ENCODE results near the gene LRRC56.
A peak's percentile ranks its signal among the peaks of the same experiment; 100 is the strongest.

LRRC56 gene

DNA sequence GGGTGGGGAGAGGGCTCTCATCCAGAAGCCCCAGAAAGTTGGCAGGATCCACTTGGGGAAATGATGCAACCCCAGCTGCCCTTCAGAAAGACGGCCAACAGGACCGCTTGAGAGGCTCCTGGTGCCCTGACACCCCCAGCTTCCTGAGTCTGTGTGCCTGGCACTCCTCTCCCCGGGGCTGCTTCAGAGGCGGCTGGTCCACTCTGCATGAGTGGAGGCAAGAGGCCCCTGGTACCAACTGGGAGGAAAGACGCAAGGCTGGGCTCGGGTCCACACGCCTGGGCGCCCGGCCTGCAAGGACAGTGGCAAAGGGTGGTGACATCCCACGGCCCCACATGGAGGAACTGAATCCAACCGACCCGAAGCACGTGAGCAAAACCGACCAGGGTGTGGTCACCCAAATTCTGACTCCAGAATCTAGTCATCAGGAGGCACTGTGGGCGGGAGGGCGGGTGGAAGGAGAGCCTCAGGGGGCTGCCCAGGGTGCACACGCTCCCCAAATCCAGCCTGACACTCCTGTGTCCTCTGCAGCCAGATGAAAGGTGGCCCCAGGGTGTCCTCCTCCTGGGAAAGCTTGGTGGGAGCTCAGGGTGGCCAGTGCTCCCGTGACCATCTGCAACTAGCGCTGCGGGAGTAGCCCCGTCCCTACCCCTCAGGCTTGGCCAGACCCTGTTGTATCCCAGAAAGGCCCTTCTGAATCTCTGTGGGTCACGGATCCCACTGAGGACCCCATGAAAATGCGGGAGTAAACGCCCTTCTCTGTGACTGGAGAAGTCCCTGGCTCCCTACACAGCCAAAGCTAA, 33.9 kb upstream of the LRRC56 start:
- Histone ChIP-seq H3K9ac (ENCODE audit: low read length) (peak overlapping the region; percentile 100), H3K4me1 (ENCODE audit: control insufficient read depth, insufficient read depth, low read length) (peaks cover 35% of the 10 kb centered on the region), H3K4me3 (ENCODE audit: low read length) (peak overlapping the region; percentile 87), H3K27me3 (replicated peaks; ENCODE audit: control insufficient read depth, insufficient read depth, low read length) (no peaks in the 10 kb centered on the region), H3K9me3 (ENCODE audit: control insufficient read depth, low read length) (no peaks in the 10 kb centered on the region), H3K36me3 (ENCODE audit: control insufficient read depth, insufficient read depth, low read length, severe bottlenecking) (peaks cover 34% of the 10 kb centered on the region)
- DNase-seq (ENCODE audit: low read depth), result peak; percentile 40

DNA sequence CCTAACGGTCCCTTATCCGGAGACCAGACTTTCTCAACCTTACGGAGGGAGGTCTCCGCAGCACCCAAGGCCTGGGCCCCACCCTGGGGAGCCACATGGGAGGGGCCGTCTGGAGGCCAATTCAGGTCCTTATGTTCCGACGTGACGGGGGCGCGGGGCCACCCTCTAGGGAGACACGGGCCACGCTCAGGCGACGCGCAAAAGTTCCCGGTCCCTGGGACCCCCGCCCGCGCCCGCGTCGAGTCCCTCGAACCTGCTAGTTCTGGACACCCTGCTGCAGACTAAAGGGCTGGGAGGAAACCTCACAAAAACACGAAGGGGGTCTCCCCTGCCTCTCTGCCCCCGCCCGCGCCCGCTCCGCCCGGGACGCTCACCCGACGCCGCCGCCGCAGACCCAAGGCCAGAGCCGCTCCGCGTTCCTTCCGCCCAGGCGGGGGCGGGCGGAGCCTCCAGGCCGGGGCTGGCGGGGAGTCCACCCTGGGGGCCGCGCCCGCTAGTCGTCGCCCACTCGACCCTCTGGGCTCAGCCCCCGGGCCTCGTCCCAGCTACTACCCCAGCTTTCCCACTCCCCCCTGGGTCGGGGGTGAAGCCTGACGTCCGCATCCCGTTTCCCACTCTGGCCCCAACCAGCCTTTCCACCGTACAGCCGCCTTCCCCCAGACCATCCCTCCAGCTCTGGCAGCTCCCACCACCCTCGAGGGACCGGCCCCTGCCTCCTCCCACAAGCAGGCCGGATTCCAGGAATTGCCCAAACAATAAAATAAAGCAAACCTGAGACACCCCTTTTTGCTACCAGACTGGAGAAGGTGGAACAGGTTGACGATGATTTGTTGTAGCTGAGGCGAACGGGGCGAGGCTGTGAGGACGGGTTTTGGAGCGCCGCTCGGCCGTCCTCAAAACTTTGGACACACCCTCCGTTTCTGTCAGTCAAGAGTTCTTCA, 33.0 kb upstream of the LRRC56 start:
- peaks cover 35% of the 10 kb centered on the region for H3K4me1 ChIP-seq (ENCODE audit: control insufficient read depth, insufficient read depth, low read length)
- peaks cover 29% of the 10 kb centered on the region for H3K36me3 ChIP-seq (ENCODE audit: control insufficient read depth, insufficient read depth, low read length, severe bottlenecking)
- DNase-seq (ENCODE audit: low read depth), result peak; percentile 60
- peak overlapping the region; percentile 100 for H3K9ac ChIP-seq (ENCODE audit: low read length)
- no peaks in the 10 kb centered on the region for H3K27me3 ChIP-seq (replicated peaks; ENCODE audit: control insufficient read depth, insufficient read depth, low read length)
- no peaks in the 10 kb centered on the region for H3K9me3 ChIP-seq (ENCODE audit: control insufficient read depth, low read length)
- H3K4me3 ChIP-seq (ENCODE audit: low read length), result peak overlapping the region; percentile 87

GRCh38 chr11:504994-505344, 32.4 kb upstream of the LRRC56 start:
- peak overlapping the region; percentile 87 for H3K4me3 ChIP-seq (ENCODE audit: low read length)
- DNase-seq (ENCODE audit: low read depth), result no peak
- peak overlapping the region; percentile 100 for H3K9ac ChIP-seq (ENCODE audit: low read length)
- H3K9me3 ChIP-seq (ENCODE audit: control insufficient read depth, low read length), result no peaks in the 10 kb centered on the region
- peaks cover 26% of the 10 kb centered on the region for H3K36me3 ChIP-seq (ENCODE audit: control insufficient read depth, insufficient read depth, low read length, severe bottlenecking)
- H3K4me1 ChIP-seq (ENCODE audit: control insufficient read depth, insufficient read depth, low read length), result peaks cover 35% of the 10 kb centered on the region
- no peaks in the 10 kb centered on the region for H3K27me3 ChIP-seq (replicated peaks; ENCODE audit: control insufficient read depth, insufficient read depth, low read length)

DNA sequence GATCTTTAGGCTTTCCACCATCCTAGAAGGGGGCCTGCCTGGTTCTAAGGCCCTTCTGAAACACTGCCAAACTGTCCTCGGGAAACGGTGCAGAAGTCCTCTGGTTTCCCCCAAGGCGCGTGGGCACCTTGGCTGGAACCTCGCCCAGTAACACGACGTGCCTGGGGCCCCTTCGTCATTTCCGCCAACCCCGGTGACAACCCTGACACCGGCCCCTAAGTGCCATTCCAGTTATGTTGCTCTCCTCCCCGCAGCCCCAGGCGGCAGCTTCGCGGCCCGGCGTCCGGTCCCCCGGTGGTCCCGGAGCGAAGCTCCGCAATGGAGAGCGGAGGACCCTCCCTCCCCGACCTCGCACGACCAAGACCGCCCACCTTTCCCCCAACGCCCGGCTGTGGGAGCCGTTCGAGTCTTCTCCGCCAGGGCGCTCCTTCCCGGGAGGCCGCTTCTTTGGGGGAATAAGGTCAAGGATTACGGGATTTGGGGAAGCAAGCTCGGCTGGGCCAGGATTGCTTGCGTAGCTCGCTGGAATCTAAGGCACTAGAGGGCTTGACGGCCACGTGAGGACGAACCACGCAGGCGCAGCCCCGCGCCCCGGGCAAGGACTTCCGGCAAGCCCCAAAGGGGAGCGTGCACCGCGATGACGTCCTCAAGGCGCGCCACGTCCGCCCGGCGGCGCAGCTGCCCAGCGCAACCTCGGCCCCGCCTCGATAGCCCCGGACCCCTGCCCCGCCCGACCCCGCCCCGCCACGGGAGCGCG, 30.9 kb upstream of the LRRC56 start:
- peaks cover 15% of the 10 kb centered on the region for H3K36me3 ChIP-seq (ENCODE audit: control insufficient read depth, insufficient read depth, low read length, severe bottlenecking)
- peaks cover 35% of the 10 kb centered on the region for H3K4me1 ChIP-seq (ENCODE audit: control insufficient read depth, insufficient read depth, low read length)
- peak overlapping the region; percentile 100 for H3K9ac ChIP-seq (ENCODE audit: low read length)
- no peaks in the 10 kb centered on the region for H3K9me3 ChIP-seq (ENCODE audit: control insufficient read depth, low read length)
- peak; percentile 98 for DNase-seq (ENCODE audit: low read depth)
- no peaks in the 10 kb centered on the region for H3K27me3 ChIP-seq (replicated peaks; ENCODE audit: control insufficient read depth, insufficient read depth, low read length)
- peak overlapping the region; percentile 87 for H3K4me3 ChIP-seq (ENCODE audit: low read length)

GRCh38 chr11:506995-507726, 30.2 kb upstream of the LRRC56 start, which contains the start of gene RNH1:
RNH1 (minus strand) TSS chr11:507242; CDS start chr11:502162, 5,080 bp downstream.
- no peaks in the 10 kb centered on the region for H3K27me3 ChIP-seq (replicated peaks; ENCODE audit: control insufficient read depth, insufficient read depth, low read length)
- DNase-seq (ENCODE audit: low read depth), result peak; percentile 99
- no peaks in the 10 kb centered on the region for H3K9me3 ChIP-seq (ENCODE audit: control insufficient read depth, low read length)
- H3K36me3 ChIP-seq (ENCODE audit: control insufficient read depth, insufficient read depth, low read length, severe bottlenecking), result peaks cover 10% of the 10 kb centered on the region
- peaks cover 34% of the 10 kb centered on the region for H3K4me1 ChIP-seq (ENCODE audit: control insufficient read depth, insufficient read depth, low read length)
- peak within 1 kb of the TSS; percentile 100 for H3K9ac ChIP-seq (ENCODE audit: low read length)
- H3K4me3 ChIP-seq (ENCODE audit: low read length), result peak within 1 kb of the TSS; percentile 87

DNA sequence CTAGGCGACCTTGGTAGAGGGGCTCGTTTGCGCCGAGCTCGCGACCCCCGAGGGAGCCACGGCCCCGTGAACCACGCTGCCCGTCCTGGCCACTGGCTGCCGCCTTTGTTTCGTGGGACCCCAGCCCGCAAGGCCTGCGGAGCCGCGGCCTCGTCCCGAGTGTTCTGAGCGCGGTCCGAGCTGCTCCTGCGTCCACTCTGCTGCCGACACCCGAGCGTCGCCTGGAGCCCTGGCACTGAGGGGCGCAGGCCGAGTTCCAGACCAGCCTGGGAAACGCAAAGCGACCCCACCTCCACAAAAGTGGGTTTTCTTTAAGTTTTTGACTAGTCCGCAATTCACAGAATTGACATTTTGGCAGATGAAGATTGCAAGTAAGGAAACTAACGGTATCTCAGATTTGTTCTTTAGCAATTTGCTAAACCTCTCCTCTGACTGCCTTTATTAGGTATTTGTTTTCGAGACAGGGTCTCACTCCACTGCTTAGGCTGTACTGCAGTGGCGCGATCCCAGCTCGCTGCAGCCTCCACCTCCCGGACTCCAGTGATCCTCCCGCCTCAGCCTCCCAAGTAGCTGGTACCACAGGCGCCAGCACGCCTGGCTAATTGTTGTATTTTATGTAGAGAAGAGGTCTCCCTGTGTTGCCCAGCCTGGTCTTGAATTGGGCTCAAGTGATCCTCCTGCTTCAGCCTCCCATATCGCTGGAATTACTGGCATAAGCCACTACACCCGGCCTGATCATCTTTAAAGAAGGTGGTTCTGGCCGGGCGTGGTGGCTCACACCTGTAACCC, 29.4 kb upstream of the LRRC56 start:
- H3K36me3 ChIP-seq (ENCODE audit: control insufficient read depth, insufficient read depth, low read length, severe bottlenecking), result peaks cover 16% of the 10 kb centered on the region
- H3K9me3 ChIP-seq (ENCODE audit: control insufficient read depth, low read length), result no peaks in the 10 kb centered on the region
- no peaks in the 10 kb centered on the region for H3K27me3 ChIP-seq (replicated peaks; ENCODE audit: control insufficient read depth, insufficient read depth, low read length)
- H3K4me3 ChIP-seq (ENCODE audit: low read length), result peak overlapping the region; percentile 76
- DNase-seq (ENCODE audit: low read depth), result peak; percentile 43
- peak overlapping the region; percentile 92 for H3K9ac ChIP-seq (ENCODE audit: low read length)
- H3K4me1 ChIP-seq (ENCODE audit: control insufficient read depth, insufficient read depth, low read length), result peaks cover 26% of the 10 kb centered on the region

DNA sequence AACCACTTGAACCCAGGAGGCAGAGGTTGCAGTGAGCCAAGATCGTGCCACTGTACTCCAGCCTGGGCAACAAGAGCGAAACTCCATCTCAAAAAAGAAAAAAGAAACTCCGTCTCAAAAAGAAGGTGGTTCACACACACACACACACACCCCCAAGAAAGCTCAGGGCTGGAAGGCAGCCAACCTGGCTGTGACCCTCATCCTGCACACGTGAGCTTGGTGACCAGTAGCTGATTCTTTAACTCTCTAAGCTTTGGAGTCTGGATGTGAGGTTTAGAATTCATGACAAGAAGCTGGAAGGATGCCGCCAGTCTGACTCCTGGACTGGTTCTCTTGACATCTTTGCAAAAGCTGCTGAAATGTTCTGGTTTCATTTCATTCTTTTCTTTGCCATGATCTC, 28.4 kb upstream of the LRRC56 start:
- peaks cover 24% of the 10 kb centered on the region for H3K36me3 ChIP-seq (ENCODE audit: control insufficient read depth, insufficient read depth, low read length, severe bottlenecking)
- H3K9ac ChIP-seq (ENCODE audit: low read length), result peak overlapping the region; percentile 14
- no peak overlapping the region for H3K4me3 ChIP-seq (ENCODE audit: low read length)
- no peak for DNase-seq (ENCODE audit: low read depth)
- no peaks in the 10 kb centered on the region for H3K9me3 ChIP-seq (ENCODE audit: control insufficient read depth, low read length)
- no peaks in the 10 kb centered on the region for H3K27me3 ChIP-seq (replicated peaks; ENCODE audit: control insufficient read depth, insufficient read depth, low read length)
- H3K4me1 ChIP-seq (ENCODE audit: control insufficient read depth, insufficient read depth, low read length), result peaks cover 19% of the 10 kb centered on the region

- H3K27me3 ChIP-seq (replicated peaks; ENCODE audit: control insufficient read depth, insufficient read depth, low read length), result no peaks in the 10 kb centered on the region
- H3K9ac ChIP-seq (ENCODE audit: low read length), result no peak overlapping the region
- H3K9me3 ChIP-seq (ENCODE audit: control insufficient read depth, low read length), result no peaks in the 10 kb centered on the region
- no peak overlapping the region for H3K4me3 ChIP-seq (ENCODE audit: low read length)
- peaks cover 32% of the 10 kb centered on the region for H3K36me3 ChIP-seq (ENCODE audit: control insufficient read depth, insufficient read depth, low read length, severe bottlenecking)
- no peak for DNase-seq (ENCODE audit: low read depth)
- H3K4me1 ChIP-seq (ENCODE audit: control insufficient read depth, insufficient read depth, low read length), result peaks cover 3% of the 10 kb centered on the region
Measured at GRCh38 chr11:512761-513595, 24.3 kb upstream of the LRRC56 start.

DNA sequence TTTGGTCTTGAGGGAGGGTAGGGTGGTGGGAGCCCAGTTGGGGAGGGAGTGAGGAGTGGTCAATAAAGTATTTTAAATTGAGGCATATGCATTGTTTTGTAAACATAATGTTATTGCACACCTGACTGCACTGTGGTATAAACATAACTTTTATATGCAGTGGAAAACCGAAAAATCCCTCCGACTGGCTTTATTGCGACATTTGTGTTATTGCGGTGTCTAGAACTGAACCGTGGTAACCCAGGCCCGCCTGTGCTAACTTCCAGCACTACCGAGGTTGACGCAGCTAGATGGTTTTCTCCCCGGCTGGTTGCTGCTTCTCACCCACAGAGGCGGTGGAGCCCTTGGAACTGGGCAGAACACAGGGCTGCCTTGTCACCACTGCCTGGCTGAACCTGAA, 22.7 kb upstream of the LRRC56 start:
- no peak for DNase-seq (ENCODE audit: low read depth)

More for the DNA sequence above, 22.7 kb upstream of the LRRC56 start:
- H3K27me3 ChIP-seq (replicated peaks; ENCODE audit: control insufficient read depth, insufficient read depth, low read length), result no peaks in the 10 kb centered on the region
- H3K4me1 ChIP-seq (ENCODE audit: control insufficient read depth, insufficient read depth, low read length), result peaks cover 3% of the 10 kb centered on the region
- H3K9ac ChIP-seq (ENCODE audit: low read length), result no peak overlapping the region
- peaks cover 27% of the 10 kb centered on the region for H3K36me3 ChIP-seq (ENCODE audit: control insufficient read depth, insufficient read depth, low read length, severe bottlenecking)
- H3K4me3 ChIP-seq (ENCODE audit: low read length), result no peak overlapping the region
- H3K9me3 ChIP-seq (ENCODE audit: control insufficient read depth, low read length), result no peaks in the 10 kb centered on the region

All from adipocyte (in vitro differentiated cells).